Astrocyte of the cerebellum (primary cell): ENCODE data around the gene ZRANB2.

Experiments used
- DNase-seq: peaks from one replicate; pipeline ENCODE4 v3.0.0-alpha.2; 2011; ENCODE audit warnings: low read depth
- H3K4me3 ChIP-seq: 2 replicates; pipeline ENCODE4 v1.5.1; 2011; ENCODE audit warnings: mild to moderate bottlenecking, low read depth, low read length, moderate library complexity
- CTCF ChIP-seq: IDR thresholded peaks from 2 replicates; pipeline ENCODE4 v1.5.1; 2012; ENCODE audit warnings: low read length, low read depth, moderate library complexity, mild to moderate bottlenecking; ENCODE audit errors: missing control alignments
- in situ Hi-C: cut with HindIII; loops from 2 replicates; pipeline ENCODE4 v1.10.0; 2017; ENCODE audit warnings: low sequenced_read_pairs

The ZRANB2 gene

GRCh38 chr1:71101839-71102376 is 21.1 kb upstream of the ZRANB2 start:
- DNase-seq: no peak
- in situ Hi-C loops: no loop called here
- no peak for TF ChIP-seq CTCF
- H3K4me3 ChIP-seq: no peak overlapping the region

DNA sequence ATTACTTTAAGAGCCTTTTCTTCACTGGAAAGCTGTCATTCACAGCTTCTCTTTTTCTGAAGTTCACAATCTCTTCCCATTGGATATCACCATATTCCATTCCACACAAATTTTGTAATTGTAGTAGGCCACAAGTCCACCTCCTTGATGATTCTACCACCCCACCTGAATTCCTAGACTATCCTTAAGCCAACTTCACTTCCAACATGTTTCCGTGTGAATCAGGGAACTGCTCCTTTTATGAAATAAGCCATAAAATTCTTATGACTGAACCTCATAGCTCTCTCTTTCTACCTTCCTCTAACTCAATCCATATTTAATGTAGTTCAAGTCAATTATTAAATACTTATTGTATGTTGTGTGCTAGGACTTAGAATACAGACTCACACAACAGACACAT is 16.6 kb upstream of the ZRANB2 start:
- no peak for DNase-seq
- no peak for TF ChIP-seq CTCF
- in situ Hi-C loops: no loop called here
- H3K4me3 ChIP-seq: no peak overlapping the region

DNA sequence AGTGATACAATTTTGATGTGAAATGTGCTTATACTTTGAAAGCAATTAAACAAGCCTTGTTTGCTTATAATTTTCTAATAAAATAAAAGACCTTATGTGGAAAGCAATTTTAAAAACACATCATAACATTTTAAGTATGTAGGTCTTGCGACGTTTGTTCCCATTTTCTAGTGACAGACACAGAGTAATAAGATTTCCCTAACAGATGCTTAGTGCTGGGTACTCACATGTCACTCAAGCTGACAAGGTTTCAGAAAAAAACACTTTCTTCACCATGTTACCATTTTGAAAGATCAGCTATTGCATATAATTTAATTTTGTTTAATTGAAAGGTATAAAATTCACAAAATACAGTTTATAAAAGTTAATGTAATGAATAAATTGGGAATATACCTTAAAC is 14.1 kb upstream of the ZRANB2 start:
- no peak for DNase-seq
- no peak for TF ChIP-seq CTCF
- no peak overlapping the region for H3K4me3 ChIP-seq
- in situ Hi-C loops: no loop called here

GRCh38 chr1:71093938-71094337 is 13.1 kb upstream of the ZRANB2 start:
- no peak for DNase-seq
- in situ Hi-C loops: no loop called here
- no peak overlapping the region for H3K4me3 ChIP-seq
- no peak for TF ChIP-seq CTCF

DNA sequence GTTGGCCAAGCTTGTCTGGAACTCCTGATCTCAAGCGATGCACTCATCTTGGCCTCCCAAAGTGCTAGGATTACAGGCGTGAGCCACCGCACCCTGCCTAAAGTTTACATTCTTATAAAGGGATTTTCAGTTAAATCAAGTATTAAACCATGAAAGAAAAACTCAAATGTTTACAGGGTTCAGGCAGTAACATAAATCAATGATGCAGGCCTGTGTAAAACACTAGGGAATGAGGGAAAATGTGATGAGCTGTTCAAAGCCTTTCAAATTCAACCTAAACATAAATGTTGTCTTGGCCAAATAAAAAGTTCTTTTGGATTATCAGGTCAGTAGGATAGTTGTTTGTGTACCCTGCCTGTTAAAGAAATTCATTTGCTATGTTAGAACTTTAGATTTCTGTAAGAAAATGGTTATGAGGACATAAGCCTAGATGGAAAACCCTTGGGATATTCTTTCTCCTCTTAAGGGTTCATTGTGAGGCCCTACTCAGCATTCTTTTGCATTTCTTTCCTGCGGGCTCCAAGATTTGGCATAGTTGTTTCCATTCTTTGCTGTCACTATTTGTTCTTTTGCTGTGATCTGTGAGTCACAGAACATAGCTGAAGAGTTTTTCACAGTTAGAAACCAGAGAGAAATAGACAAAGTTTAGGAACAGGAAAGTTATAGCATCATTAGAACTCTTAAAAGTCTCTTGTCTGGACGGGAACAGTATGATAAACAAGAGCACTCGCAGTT is 8.9 kb upstream of the ZRANB2 start:
- in situ Hi-C loops: no loop called here
- TF ChIP-seq CTCF: no peak
- H3K4me3 ChIP-seq: no peak overlapping the region
- DNase-seq: peak; percentile 23

- no peak for TF ChIP-seq CTCF
- H3K4me3 ChIP-seq: no peak overlapping the region
- DNase-seq: no peak
- in situ Hi-C loops: no loop called here
These were observed 7.9 kb upstream of the ZRANB2 start for GRCh38 chr1:71088645-71089287.
